Nucleus accumbens (tissue), 56 donors: ENCODE results near the gene EIF2B2.

Experiments
- DNase-seq, 56 donors: peaks; one replicate each; lab custom pipeline; 2025; lab: John Stamatoyannopoulos, UW

EIF2B2 gene

GRCh38 chr14:75002392-75003249, at the start of gene EIF2B2:
Gene EIF2B2 (plus strand): TSS chr14:75002921. CDS start chr14:75002991, 70 bp downstream.
- DNase-seq: peak; percentile 78 to 99 (median 96)

DNA sequence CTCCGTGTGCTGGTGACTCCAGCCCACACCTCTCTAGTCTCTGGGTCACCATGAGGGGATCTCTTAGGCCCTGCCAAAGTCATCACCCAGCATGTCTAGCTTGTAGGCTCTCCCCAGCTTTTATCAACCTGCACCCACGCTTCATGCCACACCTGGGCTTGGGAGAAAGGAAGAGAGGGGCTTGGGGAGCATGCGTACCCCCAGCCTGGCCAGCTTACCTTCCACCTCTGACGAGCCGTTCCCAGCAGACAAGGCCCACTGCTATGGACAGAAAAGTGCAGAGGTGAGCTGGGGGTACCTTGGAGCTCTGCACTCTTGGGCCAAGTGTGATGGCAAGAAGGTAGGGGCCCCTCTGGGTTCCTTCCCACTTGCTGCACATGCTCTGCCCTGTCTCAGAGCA, 49.0 kb upstream of the EIF2B2 start:
- DNase-seq: no peak

DNA sequence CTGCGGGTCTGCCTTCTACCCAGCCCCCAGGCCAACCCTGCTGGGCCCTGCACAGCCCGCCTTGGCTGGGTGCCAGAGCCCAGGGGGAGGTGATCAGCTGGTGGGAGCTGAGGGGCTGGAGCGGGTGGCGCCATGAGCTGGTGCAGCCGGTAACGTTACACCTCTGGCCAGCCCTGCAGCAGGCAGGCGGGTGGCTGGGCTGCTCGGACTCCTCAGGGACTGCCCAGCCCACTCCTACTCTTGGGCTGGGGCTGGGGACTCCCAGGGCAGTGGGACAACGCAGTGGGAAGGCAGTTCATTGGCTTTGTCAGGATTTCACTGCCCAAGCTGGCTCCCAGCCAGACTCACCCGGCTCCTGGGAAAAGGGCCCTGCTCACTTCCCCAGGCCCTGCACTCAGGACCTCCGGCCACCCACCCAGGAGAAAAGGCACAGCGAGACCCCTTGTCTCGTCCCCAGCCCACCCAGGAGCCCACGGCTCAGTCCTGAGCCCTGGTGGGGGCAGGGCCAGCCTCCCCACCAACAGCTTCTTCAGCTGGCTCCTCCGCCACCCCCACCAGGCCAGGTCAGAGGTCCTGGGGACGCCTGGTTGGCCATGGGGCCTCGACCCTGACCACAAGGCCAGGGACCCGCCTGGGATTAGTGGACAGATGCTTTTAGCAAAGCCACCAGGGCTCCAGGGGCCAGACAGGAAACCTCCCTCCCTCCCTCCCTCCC, 48.3 kb upstream of the EIF2B2 start:
- DNase-seq: peak in 4 of 56 donors; percentile 8 to 48 (median 10)

- DNase-seq: no peak
Measured at GRCh38 chr14:74954947-74955228, 47.8 kb upstream of the EIF2B2 start.

DNA sequence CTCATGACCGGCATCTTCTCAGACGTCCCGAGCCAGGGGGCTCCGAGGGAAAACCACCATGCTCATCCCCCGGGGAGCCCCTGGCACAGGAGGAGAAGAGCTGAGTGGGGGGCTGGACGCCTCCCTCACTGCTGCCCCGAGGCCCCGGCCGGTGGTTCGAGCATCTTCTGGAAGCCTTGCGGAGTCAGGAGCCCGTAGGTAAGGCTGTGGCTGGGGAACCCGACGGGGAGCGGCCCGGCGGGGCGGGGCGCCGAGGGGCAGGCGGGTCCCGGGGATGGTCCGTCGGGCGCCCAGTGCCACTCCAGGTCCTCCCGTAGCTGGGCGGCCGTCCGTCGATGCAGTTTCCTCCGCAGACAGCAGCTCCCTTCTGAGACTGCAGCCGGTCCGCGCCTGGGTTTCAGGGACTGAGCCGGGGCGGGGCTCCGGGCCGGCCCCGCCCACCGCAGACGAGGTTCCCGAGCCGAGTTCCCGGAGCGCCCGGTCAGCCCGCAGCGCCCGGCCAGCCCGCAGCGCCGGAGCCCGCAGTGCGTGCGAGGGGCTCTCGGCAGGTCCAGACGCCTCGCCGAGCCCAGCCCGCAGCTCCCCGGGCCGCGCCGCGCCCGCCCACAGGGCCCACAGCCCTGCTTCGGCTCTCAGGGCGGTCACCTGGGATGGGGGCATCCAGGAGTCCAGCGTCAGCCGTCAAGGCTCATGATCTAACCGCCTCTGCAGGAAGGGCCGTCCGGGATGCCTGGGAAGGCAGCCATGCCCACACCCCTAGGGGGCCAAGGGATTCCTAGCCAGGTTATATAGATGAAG, 47.3 kb upstream of the EIF2B2 start, which contains the start of gene PGF:
TSS of gene PGF (minus strand) at position 369 of the 798 bp plus-strand sequence. CDS start at position 14, 355 bp downstream.
- DNase-seq: peak in 11 of 56 donors; percentile 4 to 55 (median 16)

GRCh38 chr14:74956027-74956279, 46.8 kb upstream of the EIF2B2 start:
- DNase-seq: no peak

DNA sequence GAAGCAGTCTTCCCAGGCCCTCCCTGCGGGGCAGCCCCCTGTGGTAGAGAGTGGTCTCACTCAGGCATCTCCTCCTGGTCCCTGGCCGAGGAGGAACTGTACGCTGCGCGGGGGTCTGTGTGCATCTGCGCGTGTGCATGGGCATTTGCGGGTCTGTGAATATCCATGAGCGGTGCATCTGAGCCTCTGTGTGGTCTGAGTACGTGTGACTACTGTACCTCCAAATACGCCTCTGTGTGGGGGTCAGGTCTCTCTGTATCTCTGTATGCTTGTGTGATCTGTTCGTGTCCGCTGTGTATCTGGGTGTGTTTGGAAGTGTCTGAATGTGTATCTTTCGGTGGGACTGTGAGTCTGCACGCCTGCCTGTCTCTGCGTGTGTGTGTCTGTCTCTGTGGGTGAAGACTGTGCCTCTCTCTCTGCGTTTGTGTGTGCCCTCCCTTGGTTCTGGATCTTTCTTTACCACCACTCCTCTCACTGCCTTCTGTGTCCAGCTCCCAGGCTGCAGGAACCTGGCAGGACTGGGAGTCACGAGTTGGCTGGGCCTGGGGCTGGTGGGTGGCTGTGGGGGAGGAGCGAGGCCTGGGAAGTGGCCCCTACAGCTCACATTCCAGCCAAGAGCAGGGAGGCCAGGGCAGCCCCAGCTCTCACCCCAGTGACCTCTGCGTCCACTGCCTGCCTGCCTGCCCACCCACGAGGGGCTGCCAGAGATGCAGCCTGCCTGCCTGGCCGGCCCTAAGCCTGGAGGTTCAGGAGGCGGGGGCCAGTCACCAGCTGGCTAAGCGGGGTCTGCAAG, 46.2 kb upstream of the EIF2B2 start:
- DNase-seq: peak in 5 of 56 donors; percentile 7 to 24 (median 22)

DNA sequence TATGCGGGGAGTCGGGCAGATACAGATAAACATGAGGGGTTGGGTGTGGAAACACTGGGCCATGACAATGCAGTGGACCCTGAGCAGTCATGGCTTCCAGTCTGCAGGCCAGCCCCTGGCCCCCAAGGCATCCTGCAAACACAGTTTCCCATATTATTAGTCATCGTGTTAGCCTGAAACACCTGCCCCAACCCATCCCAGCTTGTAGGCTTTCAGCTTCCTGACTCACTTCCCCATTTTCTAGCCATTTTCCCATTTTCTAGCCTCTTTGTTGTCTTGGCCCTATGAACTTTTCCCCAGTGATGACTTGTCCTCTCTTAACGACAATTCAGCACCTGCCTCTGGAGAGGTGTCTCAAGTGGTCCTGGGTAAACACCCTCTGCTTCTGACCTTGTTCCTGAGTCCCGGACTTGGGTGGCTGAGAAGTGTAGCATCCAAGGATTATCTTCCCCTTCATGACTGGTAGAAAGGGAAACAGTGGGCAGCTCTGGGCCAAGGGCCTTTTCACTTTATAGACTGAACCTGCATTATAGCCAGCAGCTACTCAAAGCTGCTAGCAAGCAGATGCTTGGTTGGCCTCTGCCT, 43.0 kb upstream of the EIF2B2 start:
- DNase-seq: no peak

DNA sequence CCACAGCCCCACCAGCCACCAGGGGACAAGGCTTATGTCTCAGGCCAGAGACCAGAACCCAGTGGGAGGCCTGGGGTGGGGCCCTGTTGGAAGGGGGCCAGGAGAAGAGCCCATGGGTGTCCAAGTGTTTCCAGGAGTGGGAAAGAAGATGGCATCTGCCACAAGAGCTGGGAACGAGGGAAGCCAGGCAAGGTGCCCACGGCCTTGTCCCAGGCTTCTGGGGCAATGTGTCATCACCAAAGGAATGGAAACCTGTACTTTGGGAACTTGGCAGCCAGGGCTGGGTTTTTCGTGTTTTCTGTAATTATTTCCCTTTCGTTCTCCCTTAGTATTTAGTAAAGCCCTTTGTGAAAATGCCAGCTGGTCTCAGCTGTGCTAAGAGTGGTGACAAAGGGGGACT, 42.0 kb upstream of the EIF2B2 start:
- DNase-seq: peak in 1 of 56 donors; percentile 4

DNA sequence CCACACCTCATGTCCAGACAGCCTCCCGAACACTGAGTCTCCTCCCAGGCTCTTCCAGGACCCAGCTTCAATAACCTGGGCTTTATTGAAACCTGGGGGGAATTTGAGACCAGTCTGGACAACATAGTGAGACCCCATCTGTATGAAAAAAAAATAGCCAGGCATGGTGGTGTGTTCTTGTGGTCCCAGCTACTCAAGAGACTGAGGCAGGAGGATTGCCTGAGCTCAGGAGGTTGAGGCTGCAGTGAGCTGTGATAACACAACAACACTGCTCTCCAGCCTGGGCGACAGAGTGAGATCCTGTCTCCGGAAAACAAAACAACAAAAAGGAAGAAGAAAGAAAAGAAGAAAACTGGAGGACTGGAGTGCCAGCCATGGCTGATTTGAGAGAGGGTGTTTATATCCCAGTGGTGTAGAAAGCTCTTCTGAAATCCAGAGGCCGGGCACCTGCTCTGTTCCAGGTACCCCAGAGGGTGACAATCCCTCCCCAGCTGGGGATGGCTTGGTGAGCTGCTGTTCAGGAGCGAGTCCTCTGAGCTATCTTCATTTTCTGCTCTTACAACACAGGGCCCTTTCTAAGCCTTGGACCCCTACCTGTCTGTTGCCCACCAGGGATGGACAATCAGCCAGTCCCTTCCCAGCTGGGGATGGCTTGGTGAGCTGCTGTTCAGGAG, 41.3 kb upstream of the EIF2B2 start:
- no peak for DNase-seq

- DNase-seq: no peak
Measured at GRCh38 chr14:74962046-74962445, 40.7 kb upstream of the EIF2B2 start.

DNA sequence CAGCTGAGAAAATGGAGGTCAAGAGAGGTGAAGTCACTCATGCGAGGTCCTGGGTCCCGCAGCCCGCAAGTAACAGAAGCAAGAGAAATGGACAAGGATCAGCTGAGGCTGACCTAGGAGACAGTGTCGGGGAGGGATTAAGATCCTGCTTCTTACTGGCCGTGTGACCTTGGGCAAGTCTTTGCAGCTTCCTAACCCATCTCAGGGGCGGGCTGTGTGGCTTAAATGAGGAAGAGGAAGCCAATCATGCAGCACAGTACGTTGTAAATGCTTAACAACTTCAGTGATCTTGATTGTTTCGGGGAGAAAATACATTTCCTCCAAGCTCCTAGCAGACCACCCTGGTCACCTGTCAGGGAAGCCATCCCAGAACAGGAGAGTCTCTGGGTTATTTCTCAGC, 40.2 kb upstream of the EIF2B2 start:
- DNase-seq: no peak

DNA sequence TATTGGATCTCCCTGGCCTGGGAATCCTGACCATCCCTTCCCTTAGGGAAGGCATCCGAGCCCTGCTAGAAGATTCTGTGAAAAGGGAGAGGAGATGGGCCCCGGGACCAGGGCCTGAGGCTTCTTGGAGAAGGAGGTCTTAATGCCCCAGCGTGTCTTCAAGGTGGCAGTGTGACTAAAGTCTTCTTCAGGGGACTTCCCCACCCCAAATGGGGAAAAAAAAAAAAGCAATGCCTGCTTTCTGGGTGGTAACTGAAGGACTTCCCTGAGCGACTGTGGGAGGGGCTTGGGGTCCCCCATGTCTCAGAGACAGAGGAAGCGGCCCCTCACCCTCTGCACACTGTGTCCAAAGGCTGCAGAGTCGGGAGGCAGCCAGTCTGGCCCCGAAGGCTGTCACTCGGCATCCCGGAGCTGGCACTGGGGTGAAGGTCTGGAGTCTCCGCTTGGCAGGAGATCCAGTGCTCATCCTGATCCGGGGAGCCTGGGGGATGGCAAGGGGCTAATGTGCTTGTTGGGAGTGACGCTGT, 39.5 kb upstream of the EIF2B2 start:
- no peak for DNase-seq

DNA sequence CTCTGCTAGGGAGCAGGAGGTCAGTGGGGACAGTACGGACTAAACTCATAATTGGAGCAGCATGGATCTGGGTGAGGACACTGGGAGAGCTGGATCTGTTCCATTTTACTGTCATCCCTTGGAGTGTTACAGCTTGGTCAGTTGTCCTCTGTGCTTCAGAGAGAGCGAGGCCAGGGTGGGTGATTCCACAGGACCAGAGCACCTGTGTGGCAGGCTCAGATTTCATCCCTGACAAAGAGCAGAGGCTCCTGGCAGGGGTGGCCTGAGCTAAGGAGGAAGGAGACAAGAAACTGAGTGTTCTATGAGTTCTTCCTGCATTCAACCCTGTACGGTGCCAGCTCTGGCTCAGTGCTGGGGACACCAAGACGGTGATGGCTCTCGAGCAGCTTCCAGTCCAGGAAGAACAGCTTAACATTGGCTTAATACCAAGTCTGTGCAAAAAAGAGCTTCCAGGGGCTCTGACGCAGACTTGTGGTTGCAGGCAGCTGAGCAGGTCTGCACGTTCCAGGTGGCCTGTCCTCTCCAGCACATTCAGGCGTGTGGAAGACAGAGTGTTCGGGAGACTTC, 38.9 kb upstream of the EIF2B2 start:
- no peak for DNase-seq

DNA sequence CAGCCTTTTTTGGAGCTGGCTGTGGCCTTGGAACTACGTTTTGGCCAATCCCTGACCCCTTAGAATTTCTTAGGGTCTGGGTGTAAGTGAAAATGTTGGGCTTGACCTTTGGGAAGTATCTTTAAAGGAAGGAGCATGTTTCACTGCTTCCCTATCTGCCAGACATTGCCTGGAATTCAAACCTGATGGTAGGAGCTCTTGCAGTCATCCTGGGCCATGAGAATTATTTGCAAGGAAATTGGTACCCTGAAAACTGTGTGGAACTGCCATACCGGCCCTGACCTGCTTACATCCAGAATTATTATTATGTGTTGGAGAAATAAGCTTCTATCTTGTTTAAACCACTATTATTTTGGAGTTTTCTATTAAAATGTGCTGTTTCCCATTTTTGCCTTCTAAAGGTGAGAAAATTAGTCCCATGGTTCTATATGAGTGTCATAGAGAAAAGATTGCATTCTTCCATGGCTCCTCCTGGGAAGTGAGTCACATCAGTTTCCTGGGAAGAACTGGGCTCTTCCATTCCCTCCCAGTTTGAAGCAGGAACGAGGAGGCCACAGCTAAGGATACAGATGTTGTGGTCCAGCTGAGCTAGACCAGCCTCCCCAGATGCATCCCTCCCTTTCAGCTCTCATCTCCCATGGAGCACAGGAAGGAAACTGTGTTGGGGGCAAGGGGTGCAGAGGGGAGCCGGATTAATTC, 37.8 kb upstream of the EIF2B2 start:
- DNase-seq: no peak

GRCh38 chr14:74965486-74966153, 37.1 kb upstream of the EIF2B2 start:
- no peak for DNase-seq

DNA sequence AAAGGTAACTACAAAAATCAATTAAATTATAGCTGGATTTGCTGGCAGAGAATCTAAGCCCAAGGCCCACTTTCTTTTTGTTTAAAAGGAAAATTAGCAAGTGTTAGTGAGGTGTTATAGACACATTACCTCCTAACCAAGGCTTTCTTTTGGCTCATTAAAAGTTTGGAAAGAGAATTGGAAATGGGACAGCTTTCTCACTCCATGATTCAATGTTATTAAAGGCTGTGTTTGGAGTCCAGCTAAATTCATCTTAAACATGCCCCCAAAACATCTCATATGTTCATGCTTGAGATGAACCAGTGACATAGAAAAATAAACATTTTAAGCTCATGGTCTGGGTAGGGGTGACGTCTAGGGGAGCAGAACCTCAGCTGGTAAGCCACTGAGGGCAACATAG, 33.9 kb upstream of the EIF2B2 start:
- no peak for DNase-seq
